Spleen (tissue), 11 donors: ENCODE data around the gene KRTAP6-2. TPM values are rescaled to one million over a fixed set of nuclear protein-coding genes. Genes with fewer than 3 reads are reported as not detected.

ENCODE experiments used
- DNase-seq: peaks from one replicate; pipeline ENCODE4 v3.0.0-alpha.2; 2020
- H3K27ac ChIP-seq, 8 donors: fragments of 200-600 bp; sonication (generic) in 7 of 8; 1 replicate in 4 of 8; 2 replicates in 4 of 8; pipeline versions ENCODE4 v1.5.0 to v1.8.0; 2016 to 2021; ENCODE audit warnings: inconsistent platforms in 4 of 8, mild to moderate bottlenecking in 4 of 8, moderate library complexity in 1 of 8
- H3K27me3 ChIP-seq, 7 donors: fragments of 200-600 bp; sonication (generic) in 6 of 7; replicated peaks in 1 of 7; 1 replicate in 4 of 7; 2 replicates in 3 of 7; pipeline versions ENCODE4 v1.5.0 to v1.8.0; 2016 to 2021; ENCODE audit warnings: inconsistent platforms in 3 of 7, mild to moderate bottlenecking in 1 of 7
- H3K36me3 ChIP-seq, 6 donors: fragments of 200-600 bp; sonication (generic) in 5 of 6; 1 replicate in 4 of 6; 2 replicates in 2 of 6; pipeline versions ENCODE4 v1.5.0 to v1.8.0; 2016 to 2021; ENCODE audit warnings: inconsistent platforms in 2 of 6
- H3K4me1 ChIP-seq, 6 donors: fragments of 200-600 bp; sonication (generic) in 5 of 6; 1 replicate in 3 of 6; 2 replicates in 3 of 6; pipeline versions ENCODE4 v1.5.0 to v1.8.0; 2016 to 2021; ENCODE audit warnings: inconsistent platforms in 3 of 6
- H3K4me3 ChIP-seq, 8 donors: fragments of 200-600 bp; sonication (generic) in 7 of 8; 1 replicate in 4 of 8; 2 replicates in 4 of 8; pipeline versions ENCODE4 v1.5.0 to v1.8.0; 2016 to 2021; ENCODE audit warnings: inconsistent platforms in 4 of 8, mild to moderate bottlenecking in 4 of 8, moderate library complexity in 2 of 8
- H3K9me3 ChIP-seq, 8 donors: fragments of 200-600 bp; sonication (generic) in 7 of 8; 1 replicate in 4 of 8; 2 replicates in 4 of 8; pipeline versions ENCODE4 v1.5.0 to v1.8.0; 2016 to 2021; ENCODE audit warnings: inconsistent platforms in 4 of 8
- POLR2A ChIP-seq, 3 donors: fragments of 450-650 bp; IDR thresholded peaks; one replicate each; pipeline ENCODE4 v1.5.1; 2017; ENCODE audit warnings: antibody characterized with exemption in 3 of 3, mild to moderate bottlenecking in 1 of 3
- POLR2AphosphoS5 ChIP-seq, 3 donors: sonication (generic); formaldehyde crosslinking; IDR thresholded peaks; one replicate each; pipeline ENCODE4 v1.5.1; 2017; ENCODE audit warnings: antibody characterized with exemption in 3 of 3
- WGBS, 5 donors: extraction: QIAGEN DNeasy Blood & Tissue Kit in 3 of 5; methylation state at CpG; one replicate each; pipeline versions ENCODE4 v1.1.5 to v1.1.7; 2013 to 2018; 5-methylcytosine and 5-hydroxymethylcytosine counted together
- intact Hi-C: fragments of 100-400 bp; cut with DNase I; formaldehyde crosslinking; loops from one replicate; pipeline ENCODE4 v1.15.0; 2023; ENCODE audit warnings: low total_unique reads
- polyA plus RNA-seq, 3 donors: library from polyadenylated mRNA; stranded (reverse); fragments of 200-250 nt; gene quantifications; one replicate each; pipeline ENCODE4 v1.2.1, GENCODE V29; 2013
- total RNA-seq, 7 donors: library from RNA; depleted of rRNA in 3 of 7; stranded (reverse); fragments of >200 nt in 3 of 7; fragmentation: NEBNext Ultra II Directional in 4 of 7; extraction: Animal tissue kit (Norgen Biotek cat#: 25700) in 4 of 7; gene quantifications; one replicate each; pipeline versions ENCODE4 v1.1.0 to v1.2.1, GENCODE V29; 2016 to 2021
- TF ChIP-seq, protein P1 (sequence below), 11 experiments: fragments of 200-600 bp in 7 of 11; fragments of 450-650 bp in 4 of 11; sonication (generic) in 4 of 11; IDR thresholded peaks in 8 of 11; conservative IDR thresholded peaks in 3 of 11; 1 replicate in 7 of 11; 2 replicates in 4 of 11; pipeline versions ENCODE4 v1.4.0 to v1.8.0; 2016 to 2021; ENCODE audit warnings: antibody characterized with exemption in 11 of 11, inconsistent platforms in 4 of 11, mild to moderate bottlenecking in 1 of 11
- donor health status: healthy with polysubstance abuse.
- donor health status: DM: no; HTN: no; CAD: no; lungs with moderate emphysema.
- donor health status: DM: no; HTN: no; CAD: no.
- donor health status: Bipolar disorder and iron deficiency.
- donor health status: healthy.
- donor health status: DM: no; HTN: no; CAD: no.
- donor health status: DM: yes; HTN: yes; CAD: no.

The KRTAP6-2 gene
- total and polyA plus RNA-seq, 10 donors: not detected

DNA sequence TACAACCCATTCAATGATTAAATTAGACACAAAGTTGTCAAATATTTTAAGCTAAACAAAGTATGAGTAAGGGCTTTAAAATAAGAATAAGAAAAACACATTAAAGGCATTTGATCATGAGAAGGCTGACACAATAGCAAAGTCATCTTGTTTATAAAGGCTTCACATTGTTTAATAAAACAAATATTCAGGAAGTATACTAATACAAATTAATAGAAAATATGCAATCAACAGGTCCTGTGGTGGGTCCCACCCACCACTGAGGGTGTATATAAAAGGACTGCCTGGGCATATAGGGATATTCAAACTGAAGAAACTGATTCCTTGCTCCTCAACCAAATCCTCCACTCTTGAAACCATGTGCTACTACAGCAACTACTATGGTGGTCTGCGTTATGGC lies 36.2 kb upstream of the KRTAP6-2 start, which contains the start of gene KRTAP20-2:
KRTAP20-2 (plus strand) TSS at position 301 of the 400 bp plus-strand sequence; CDS start at position 359, 58 bp downstream.
- no peaks in the 10 kb centered on the region for H3K27me3 ChIP-seq
- no peaks in the 10 kb centered on the region for H3K4me1 ChIP-seq
- H3K9me3 ChIP-seq: peaks cover 0 to 9% (median 0%) of the 10 kb centered on the region in 8 donors
- intact Hi-C loops: no loop called here
- H3K4me3 ChIP-seq: no peak within 1 kb of the TSS
- 81 to 100% (median 95%) methylated on average over 1 of the region's 1 CpG for WGBS, 5 donors
- no peak for TF ChIP-seq POLR2AphosphoS5 (IDR thresholded peaks at IDR 0.05)
- TF ChIP-seq, protein P1, sequence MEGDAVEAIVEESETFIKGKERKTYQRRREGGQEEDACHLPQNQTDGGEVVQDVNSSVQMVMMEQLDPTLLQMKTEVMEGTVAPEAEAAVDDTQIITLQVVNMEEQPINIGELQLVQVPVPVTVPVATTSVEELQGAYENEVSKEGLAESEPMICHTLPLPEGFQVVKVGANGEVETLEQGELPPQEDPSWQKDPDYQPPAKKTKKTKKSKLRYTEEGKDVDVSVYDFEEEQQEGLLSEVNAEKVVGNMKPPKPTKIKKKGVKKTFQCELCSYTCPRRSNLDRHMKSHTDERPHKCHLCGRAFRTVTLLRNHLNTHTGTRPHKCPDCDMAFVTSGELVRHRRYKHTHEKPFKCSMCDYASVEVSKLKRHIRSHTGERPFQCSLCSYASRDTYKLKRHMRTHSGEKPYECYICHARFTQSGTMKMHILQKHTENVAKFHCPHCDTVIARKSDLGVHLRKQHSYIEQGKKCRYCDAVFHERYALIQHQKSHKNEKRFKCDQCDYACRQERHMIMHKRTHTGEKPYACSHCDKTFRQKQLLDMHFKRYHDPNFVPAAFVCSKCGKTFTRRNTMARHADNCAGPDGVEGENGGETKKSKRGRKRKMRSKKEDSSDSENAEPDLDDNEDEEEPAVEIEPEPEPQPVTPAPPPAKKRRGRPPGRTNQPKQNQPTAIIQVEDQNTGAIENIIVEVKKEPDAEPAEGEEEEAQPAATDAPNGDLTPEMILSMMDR (IDR thresholded peaks at IDR 0.05 in 8 of 11, conservative IDR thresholded peaks at IDR 0.05 in 3 of 11): no peak
- TF ChIP-seq POLR2A (IDR thresholded peaks at IDR 0.05): no peak
- no peak for DNase-seq
- no peaks in the 10 kb centered on the region for H3K36me3 ChIP-seq
- no peak within 1 kb of the TSS for H3K27ac ChIP-seq

DNA sequence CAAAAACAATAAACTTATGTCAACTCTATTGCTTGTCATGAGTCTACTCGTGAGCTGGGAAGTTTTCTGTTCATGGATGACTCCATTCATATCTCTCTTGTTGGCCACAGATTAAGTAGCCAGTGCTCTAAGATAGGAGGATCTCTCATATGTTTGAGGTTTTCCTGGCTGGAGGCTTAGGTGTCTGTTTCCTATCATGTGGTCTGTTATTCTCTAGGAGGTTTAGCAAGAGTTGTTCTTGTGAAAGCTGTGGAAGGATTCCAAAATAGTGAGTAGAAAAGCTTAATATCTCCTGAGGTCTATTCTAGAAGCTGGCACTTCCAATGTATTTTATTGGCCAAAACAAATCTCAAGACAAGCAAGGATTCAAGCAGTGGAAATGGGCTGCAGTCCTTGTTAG lies 30.5 kb upstream of the KRTAP6-2 start:
- Histone ChIP-seq H3K36me3 (no peaks in the 10 kb centered on the region), H3K4me1 (no peaks in the 10 kb centered on the region), H3K4me3 (no peak overlapping the region), H3K27me3 (no peaks in the 10 kb centered on the region), H3K9me3 (peaks cover 0 to 30% (median 10%) of the 10 kb centered on the region in 8 donors), H3K27ac (no peak overlapping the region)
- intact Hi-C loops: no loop called here
- no peak for DNase-seq
- TF ChIP-seq POLR2AphosphoS5 (IDR thresholded peaks at IDR 0.05) (no peak), POLR2A (IDR thresholded peaks at IDR 0.05) (no peak)
- TF ChIP-seq, protein P1 (IDR thresholded peaks at IDR 0.05 in 8 of 11, conservative IDR thresholded peaks at IDR 0.05 in 3 of 11): no peak
- WGBS, 5 donors: 36 to 75% (median 48%) methylated on average over 1 of the region's 1 CpG

DNA sequence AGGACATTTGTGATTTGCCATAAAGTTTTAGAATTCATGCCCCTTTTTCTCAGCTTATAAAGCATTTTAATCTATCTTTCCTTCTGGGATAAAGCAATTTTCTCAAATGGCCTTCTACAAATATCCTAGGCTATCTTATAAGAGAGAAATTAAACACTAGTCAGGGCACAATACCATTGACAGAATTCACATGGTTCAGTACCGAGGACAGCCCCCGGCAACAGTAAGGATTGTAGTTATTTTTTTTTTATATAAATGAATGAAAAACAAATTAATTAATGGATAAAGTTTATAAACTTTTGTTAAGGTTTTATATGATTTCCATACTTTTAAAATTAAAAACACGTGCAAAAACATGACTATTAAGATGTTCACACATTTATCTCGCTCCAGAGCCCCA lies 29.4 kb upstream of the KRTAP6-2 start:
- H3K4me3 ChIP-seq: no peak overlapping the region
- H3K27ac ChIP-seq: no peak overlapping the region
- no peaks in the 10 kb centered on the region for H3K27me3 ChIP-seq
- intact Hi-C loops: no loop called here
- H3K36me3 ChIP-seq: no peaks in the 10 kb centered on the region
- no peak for DNase-seq
- no peaks in the 10 kb centered on the region for H3K4me1 ChIP-seq
- TF ChIP-seq POLR2A (IDR thresholded peaks at IDR 0.05): no peak
- TF ChIP-seq, protein P1 (IDR thresholded peaks at IDR 0.05 in 8 of 11, conservative IDR thresholded peaks at IDR 0.05 in 3 of 11): no peak
- no peak for TF ChIP-seq POLR2AphosphoS5 (IDR thresholded peaks at IDR 0.05)
- 74 to 87% (median 83%) methylated on average over 4 of the region's 4 CpGs for WGBS, 5 donors
- peaks cover 0 to 40% (median 10%) of the 10 kb centered on the region in 8 donors for H3K9me3 ChIP-seq

DNA sequence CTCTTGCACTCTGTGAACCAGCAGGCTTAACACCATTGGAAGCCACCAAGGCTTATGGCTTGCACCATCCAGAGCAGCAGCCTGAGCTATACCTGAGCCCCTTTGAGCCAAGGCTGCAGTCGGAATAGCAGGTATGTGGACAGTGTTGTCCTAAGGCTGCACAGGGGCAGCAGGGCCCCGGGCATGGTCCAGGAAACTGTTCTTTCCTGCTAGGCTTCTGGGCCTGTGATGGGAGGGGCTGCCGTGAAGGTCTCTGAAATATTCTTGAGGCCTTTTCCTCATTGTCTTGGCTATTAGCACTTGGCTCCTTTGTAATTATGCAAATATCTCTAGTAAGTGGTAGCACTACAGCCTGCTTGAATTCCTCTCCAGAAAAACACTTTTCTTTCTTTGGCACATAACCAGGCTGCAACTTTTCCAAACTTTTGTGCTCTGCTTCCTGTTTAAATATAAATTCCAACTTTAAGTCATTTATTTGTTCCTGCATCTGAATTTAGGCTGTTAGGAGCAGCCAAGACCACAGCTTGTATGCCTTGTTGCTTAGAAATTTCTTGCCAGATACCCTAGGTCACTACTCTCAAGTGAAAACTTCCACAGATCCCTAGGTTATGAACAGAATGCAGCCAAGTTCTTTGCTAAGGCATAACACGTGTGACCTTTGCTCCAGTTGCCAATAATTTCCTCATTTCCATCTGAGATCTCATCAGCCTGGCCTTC lies 26.9 kb upstream of the KRTAP6-2 start:
- TF ChIP-seq, protein P1 (IDR thresholded peaks at IDR 0.05 in 8 of 11, conservative IDR thresholded peaks at IDR 0.05 in 3 of 11): no peak
- no peak for TF ChIP-seq POLR2AphosphoS5 (IDR thresholded peaks at IDR 0.05)
- no peak for TF ChIP-seq POLR2A (IDR thresholded peaks at IDR 0.05)
- Histone ChIP-seq H3K27ac (no peak overlapping the region), H3K4me1 (no peaks in the 10 kb centered on the region), H3K9me3 (peaks cover 0 to 36% (median 10%) of the 10 kb centered on the region in 8 donors), H3K4me3 (no peak overlapping the region), H3K36me3 (no peaks in the 10 kb centered on the region), H3K27me3 (no peaks in the 10 kb centered on the region)
- no peak for DNase-seq
- intact Hi-C loops: no loop called here
- 42 to 77% (median 62%) methylated on average over 3 to 4 of the region's 4 CpGs for WGBS, 5 donors
